Endothelial cell of hepatic sinusoid (primary cell): ENCODE results near the gene CERS5.

Source experiments
- in situ Hi-C: cut with HindIII; loops from 2 replicates; pipeline ENCODE4 v1.10.0; 2017; ENCODE audit warnings: low sequenced_read_pairs

CERS5 gene

DNA sequence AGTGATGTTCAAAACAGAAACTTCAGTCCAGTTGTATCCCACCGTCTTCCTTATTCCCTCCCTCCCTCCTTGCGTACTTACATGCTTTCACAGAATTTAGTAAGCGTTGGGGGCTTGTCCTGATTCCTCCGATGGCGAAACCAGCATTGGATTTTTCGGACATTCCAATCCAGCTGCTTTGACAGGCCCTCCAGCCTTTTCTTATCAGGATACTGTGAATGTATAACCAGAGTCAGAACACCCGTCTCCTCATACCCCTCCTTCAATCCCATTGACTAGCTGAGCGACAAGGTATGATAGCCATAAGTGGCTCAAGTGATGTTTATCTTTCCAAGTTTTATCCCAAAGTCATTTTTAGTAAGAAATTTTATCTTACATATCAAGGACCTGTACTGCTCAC is 24.2 kb downstream of the CERS5 start:
- in situ Hi-C loops = no loop called here

DNA sequence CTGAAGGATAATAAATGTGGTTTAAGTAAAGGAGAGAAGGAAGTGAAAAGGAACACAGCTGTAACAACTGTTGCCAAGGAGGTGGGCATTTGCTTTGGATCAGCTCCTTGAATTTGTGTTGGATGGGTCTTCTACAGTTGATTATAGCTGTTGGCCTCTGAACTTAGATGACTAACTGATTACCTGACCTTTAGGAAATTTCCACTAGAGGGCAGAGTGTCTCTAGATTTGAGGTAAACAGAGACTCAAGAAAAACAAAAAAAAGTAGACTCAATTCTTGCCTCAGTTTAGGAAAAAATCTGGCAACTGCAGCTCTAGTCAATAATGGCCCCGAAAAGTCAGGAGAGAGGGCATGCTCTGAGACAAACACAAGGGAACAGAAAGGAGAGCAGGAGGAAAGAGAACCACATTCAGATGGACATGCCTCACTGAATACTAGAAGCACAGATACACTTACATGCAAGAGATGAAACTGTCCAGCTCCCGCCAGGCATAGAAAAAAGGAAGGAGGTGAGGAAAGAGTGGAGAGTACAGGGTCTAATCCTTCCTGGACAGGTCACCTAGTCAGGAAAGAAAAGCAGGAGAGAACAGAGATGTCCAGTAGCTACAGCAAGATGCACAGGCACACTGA is 34.5 kb downstream of the CERS5 start:
- in situ Hi-C loops = no loop called here

DNA sequence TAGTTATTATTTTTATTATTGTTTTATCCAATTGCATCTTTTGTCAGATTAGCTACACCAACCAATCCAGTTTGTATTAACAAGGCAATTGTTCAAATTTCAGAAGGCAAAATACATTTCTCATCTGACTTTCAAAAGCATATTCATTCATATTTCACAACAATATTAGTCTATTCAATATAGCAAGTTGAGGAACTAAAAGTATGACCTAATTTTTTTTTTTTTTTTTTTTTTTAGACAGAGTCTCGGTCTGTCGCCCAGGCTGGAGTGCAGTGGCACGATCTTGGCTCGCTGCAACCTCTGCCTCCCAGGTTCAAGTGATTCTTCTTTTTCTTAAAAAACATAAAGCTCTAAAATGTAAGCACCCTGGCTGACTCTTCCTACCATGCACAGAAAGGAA is 37.9 kb downstream of the CERS5 start:
- in situ Hi-C loops = no loop called here

DNA sequence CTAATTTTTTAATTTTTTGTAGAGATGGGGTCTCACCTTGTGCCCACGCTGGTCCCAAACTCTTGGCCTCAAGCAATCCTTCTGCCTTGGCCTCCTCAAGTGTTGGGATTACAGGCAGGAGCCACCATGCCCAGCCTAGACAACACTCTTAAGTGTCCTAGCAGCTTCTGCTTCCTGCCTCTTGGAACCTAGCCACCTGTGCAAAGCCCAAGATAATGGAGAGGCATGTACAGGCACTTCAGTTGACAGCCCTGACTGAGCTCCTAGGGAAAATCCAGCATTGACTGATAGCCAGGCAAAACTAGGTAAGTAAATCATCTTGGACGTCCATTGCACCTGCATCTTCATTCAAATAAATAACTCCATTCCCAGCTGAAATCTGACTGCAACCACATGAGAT is 39.6 kb downstream of the CERS5 start:
- in situ Hi-C loops = no loop called here

DNA sequence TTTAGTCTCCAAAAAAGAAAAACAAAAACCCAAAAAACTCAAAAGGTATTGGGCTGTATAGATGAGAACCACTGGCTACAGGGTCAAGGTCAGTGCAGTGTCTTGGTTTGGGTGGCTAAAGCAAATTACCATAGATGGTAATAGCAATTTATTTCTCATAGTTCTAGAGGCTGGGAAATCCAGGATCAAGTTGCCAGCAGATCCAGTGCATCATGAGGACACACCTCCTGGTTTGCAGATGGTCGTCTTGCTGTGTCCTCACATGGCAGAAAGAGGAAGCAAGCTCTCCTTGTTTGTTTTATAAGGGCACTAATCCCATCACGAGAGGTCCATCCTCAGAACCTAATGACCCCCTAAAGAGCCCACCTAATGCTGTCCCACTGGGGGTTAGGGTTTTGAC is 44.0 kb downstream of the CERS5 start:
- in situ Hi-C loops = no loop called here

DNA sequence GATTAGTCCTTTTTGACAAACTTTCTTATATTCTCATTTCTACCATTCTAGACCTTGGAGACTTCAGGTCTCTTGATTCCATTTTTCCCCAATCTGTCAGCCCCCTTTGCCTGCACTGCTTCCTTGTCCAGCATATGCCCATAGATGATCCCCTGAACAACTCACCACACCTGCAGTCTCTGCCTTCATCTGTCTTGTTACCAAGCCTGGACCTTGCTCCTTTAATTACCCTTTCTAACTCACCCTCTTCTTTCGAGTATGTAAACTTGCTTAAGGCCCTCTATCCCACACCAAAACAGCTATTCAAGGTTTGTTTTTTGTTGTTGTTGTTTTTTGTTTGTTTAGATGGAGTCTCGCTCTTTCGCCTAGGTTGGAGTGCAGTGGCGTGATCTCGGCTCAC is 45.5 kb downstream of the CERS5 start:
- in situ Hi-C loops = no loop called here

DNA sequence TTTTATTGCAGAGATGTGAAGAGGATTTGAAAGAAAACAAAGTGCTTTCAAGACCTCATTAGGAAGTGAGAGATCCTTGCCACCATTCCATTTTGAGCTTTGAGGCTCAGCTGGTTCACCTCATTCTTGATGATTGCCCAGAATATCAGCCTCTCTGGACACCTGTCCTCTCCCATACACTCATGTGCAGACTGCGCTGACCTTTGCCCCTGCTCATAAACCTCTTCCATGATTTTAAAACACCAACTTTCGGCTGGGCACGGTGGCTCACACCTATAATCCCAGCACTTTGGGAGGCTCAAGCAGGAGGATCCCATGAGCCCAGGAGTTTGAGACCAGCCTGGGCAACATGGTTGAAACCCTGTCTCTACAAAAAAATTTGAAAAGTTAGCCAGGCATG is 46.2 kb downstream of the CERS5 start:
- in situ Hi-C loops = no loop called here

DNA sequence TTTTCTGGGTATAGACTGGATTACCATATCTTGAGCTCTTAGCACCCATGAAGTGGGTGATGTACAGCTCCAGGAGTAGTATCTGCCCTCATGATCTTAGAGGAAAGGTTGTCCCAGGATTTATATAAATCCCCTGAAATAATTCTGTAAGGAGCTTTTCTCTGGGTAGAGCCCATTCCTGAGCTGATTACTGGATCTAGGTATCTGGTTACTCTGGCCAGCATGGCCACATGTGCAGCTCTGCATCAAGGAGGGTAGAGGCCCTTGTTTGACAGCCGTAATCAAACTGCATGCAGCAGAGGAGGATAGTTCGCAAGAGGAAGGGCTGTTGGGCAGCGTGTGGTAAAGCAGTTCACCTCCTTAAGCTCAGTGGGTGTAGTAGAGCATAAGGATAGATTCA is 46.6 kb downstream of the CERS5 start:
- in situ Hi-C loops = no loop called here

DNA sequence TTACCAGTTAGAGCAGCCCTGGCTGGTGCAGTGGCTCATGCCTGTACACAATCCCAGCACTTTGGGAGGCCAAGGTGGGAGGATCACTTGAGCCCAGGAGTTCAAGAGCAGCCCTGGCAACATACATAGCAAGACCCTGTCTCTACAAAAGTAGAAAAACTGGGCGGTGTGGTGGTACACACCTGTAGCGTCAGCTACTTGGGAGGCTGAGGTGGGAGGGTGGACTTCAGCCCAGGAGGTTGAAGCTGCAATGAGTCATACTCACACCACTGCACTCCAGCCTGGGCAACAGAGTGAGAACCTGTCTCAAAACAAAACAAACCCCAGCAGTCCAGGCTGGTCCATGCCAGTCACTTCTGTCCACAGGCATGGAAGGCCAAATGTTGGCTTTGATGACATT is 47.8 kb downstream of the CERS5 start:
- in situ Hi-C loops = no loop called here

DNA sequence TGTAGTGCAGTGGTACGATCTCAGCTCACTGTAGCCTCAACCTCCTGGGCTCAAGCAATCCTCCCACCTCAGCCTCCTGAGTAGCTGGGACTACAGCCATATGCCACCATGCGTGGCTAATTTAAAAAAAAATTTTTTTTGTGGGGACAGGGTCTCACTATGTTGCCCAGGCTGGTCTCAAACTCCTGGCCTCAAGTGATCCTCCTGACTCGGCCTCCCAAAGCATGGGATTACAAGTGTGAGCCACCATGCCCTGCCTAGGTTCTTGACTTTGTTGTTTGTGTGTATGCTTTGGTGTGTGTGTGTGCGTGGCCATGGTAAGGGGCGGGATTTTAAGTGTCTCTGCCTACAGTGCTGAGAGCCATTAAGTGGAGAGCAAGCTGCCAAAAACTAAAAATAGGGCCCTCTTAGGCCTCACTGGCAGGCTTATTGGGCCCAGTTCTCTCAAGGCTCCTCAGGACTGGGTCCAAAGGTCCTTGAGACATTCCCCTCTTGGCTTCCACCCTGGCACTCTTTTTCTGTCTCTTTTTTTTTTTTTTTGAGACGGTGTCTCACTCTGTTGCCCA is 50.0 kb downstream of the CERS5 start:
- in situ Hi-C loops = no loop called here

DNA sequence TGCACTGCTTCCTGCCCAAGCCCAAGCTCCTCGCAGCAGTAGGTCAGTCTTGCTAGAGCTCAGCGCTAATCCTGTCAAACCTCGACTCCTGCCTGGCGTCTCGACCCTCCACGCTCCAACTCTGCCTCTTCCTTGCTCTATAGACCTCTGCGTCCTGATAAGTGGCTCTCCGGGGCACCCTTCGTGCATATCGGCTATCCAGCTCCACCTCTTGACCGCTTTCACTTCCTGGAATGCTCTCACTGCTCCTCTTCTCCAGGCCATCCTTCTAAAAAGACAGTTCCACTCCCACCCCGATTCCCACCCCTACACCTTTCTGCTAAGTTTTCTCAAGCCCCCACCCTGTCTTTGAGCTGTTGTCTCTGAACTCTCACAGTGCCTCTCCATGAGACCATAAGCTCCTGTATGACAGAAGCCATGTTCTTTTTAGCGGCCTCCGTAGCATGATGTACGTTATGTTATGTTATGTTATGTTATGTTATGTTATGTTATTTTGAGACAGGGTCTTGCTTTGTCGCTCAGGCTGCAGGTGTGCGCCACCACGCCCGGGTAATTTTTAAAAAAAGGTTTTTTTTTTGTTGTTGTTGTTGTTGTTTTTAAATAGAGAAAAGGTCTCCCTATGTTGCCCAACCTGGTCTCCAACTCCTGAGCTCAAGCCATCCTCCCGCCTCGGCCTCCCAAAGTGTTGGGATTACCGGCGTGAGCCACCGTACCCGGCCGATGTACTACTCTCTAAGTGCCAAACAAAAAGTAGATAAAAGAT is 54.5 kb downstream of the CERS5 start:
- in situ Hi-C loops = no loop called here

DNA sequence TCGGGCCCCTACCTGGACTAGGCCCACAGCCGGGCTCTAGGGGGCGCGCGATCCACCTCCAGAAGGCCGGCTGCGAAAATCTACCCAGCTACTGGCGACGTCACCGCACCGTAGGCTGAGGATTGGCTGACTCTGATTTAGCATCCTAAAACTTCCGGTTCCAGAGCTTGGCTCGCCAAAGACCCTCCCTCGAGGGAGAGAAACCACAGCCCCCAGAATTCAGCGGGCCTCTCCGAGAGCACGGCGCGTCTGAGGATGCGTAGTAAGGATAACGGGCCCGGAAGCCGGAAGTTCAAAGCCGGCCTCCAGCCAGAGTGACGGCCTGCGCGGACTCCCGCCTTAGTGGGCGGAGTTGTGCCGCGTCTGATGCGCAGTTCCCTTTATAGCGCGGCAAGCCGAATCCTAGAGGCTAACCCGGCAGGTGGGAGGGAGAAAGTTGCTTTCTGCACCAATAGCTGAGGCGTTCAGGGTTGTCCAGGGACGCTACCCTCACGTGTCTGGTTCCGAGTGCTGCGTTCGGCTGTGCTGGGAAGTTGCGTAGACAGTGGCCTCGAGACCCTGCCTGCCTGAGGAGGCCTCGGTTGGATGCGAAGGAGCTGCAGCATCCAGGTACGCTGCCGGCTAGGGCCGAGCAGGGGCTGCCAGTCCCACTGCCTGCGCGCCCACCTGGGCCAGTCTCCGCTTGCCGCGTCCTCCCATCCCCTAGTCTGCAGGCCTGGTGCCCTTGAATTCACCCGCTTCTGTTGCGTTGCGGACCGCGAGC is 55.3 kb downstream of the CERS5 start, which contains the start of gene COX14:
Gene COX14, plus strand, starts transcription at position 544 of the 763 bp plus-strand sequence. CDS start 7,808 bp downstream, outside the sequence.
- in situ Hi-C loops = no loop called here

DNA sequence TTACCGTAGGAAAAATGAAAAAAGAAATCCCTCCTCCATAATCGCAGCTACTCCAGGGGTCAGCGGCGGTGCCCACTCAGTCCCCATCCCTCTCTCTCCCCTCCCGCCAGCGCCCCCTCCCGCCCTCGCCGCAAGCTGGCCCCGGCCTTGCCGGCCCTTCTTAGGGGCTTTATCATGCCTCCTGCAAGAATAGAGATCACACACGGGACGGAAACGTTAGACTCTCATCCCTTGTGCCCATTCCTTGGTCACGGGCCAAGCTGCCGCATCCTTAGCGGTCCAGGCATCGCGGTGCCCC is 55.8 kb downstream of the CERS5 start:
- in situ Hi-C loops = no loop called here

DNA sequence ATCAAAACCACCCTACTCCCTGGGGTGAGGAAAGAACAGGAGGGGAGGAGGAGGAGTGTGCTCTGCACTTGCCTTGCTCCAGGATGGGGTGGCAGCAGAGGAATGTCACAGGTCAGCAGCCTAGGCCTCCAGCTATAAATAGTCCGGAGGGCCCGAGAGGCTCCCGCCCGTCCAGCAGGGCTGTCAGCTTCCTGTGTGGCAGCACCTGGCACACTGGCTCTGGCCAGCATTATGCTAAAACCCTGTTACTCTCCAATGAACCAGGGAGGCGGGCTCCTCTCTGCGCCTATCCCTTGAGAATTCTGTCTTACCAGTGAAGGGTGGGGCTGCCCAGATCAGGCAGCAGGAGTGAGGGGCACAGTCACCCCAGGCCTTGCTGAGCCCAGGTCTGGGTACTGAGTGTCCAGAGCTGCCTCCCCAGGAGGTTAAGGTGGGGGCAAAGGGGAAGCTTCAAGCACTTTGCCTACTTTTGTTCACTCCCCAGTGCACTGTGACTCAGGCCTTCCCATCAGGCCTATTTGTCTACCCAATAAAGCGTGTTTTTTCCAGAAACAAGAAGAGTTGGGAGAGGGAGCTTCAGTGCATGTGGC is 56.3 kb downstream of the CERS5 start:
- in situ Hi-C loops = no loop called here

DNA sequence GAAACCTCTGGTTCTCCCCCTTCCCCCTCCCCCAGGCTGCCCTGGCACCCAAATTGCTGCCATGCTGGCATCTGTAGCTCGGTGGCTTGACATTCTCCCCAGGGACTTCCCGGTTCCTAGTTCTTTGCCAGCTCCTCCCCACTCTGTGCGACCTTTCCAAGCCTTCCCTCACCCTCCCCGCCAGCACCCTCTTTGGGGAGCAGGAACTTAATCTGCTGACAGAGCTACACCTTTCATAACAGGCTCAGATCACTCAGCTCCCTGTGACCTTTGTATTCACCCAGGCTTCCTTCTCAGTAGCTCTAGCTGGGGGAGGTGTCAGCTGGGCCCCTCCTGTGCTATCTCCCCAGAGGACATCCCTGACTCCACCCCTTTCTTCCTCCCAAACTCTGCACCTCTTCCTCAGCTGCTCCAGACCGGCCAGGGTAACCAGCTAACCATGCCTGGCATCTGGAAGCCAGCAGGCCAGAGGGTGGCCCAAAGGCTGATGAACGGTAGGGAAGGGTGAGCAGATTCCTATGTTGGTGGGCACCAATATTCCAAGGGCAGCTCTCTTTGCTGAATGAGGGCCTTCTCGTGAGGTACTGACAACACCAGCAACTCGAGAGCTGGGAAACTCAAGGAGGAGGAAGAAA is 56.9 kb downstream of the CERS5 start:
- in situ Hi-C loops = no loop called here

DNA sequence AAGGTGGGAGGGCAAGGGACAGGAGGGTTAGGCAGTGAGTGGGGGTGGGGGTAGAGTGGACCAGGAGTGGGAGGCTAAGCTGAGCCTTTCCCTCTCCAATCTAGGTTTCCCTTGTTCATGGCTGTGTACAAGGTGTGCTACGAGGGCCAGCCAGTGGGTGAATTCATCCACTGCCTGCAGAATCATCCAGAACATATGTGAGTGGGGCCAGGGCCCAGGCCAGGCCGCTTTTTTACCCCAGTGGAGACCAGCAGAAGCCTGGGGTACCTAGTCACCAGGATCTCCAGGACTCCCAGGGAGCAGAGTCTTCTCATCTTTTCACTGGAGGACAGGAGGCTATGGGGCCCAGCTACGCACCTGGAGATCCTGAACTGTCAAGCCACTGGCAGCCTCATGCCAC is 57.9 kb downstream of the CERS5 start:
- in situ Hi-C loops = loop anchor here (5.0 kb wide), 1 partner anchor 43 kb away; no protein-coding TSS in a partner anchor

DNA sequence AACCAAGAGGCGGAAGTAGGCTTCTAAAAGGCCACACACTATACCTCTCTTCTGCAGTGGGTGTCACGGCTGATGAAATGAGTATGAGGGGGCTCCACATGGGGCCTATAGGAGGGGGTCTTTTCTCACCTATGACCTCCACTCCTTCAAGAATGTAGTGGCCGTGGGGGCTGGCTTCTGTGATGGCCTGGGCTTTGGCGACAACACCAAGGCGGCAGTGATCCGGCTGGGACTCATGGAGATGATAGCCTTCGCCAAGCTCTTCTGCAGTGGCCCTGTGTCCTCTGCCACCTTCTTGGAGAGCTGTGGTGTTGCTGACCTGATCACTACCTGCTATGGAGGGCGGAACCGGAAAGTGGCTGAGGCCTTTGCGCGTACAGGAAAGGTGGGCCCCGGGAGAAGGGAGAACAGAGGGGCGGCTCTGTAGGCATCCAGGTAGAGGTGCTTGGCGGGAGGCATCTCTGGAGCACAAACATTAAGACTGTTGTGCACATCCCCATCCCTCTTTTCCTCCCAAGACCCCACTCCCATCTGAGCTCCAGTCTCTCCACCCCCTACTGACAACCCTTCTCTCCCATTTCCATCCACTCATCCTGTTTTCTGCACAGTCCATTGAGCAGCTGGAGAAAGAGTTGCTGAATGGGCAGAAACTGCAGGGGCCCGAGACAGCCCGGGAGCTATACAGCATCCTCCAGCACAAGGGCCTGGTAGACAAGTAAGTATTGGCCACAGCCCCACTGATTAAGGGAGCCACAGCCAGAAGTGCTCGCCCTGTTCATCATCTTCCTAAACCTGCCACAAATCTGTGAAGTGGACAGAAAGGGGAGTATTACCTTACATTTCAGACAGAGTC is 59.5 kb downstream of the CERS5 start:
- in situ Hi-C loops = loop anchor here (5.0 kb wide), 1 partner anchor 45 kb away; no protein-coding TSS in a partner anchor

DNA sequence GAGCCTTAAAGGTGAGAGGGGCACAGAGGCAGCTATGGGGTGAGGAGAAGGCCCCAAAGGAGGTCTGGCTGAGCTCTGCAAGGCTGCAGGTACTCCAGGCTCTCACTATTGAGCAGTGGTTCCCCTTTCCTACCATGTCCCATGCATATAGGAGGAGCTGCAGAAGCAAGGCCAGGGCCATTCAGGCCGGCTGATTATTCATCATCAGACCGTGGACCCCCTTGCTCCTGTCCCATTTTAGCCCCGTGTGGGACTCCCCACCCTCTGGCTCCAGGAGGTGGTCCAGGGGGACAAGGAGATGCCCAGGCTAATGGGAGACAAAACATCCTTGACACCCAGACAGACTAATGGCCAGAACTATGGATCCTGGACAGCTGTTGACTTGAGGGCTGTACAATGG is 60.3 kb downstream of the CERS5 start:
- in situ Hi-C loops = loop anchor here (5.0 kb wide), 1 partner anchor 45 kb away; no protein-coding TSS in a partner anchor

DNA sequence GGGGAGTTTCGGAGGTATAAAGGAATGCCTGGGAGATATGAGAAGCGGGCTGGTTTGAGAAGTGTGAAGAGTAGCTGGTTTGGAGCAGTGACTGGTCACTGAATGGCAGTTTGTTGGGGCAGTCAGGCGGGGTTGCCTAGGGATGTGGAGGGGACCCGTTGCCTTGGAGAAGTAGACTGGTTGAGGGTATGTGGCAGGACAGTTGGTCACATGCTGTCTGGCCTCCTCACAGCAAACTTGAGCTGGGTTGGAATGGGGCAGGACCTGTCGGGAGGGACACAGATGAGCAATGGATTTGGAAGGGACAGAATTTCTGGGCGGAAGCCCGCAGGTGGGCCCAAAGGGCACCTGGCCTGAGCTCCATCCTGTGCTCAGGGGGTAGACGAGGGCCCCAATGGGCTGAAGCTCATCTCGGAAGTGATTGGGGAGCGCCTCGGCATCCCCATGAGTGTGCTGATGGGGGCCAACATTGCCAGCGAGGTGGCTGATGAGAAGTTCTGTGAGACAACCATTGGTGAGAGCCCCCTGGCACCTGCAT is 61.2 kb downstream of the CERS5 start:
- in situ Hi-C loops = loop anchor here (5.0 kb wide), 1 partner anchor 46 kb away; no protein-coding TSS in a partner anchor
